ENCODE measurements around the gene SELENOF. TPM values are rescaled to one million over a fixed set of nuclear protein-coding genes. Genes with fewer than 3 reads are reported as not detected.

The SELENOF gene
- total RNA-seq, 2 experiments from 2014 or later = 93.0 to 214 TPM

GRCh38 chr1:86950712-86951419 is 36.9 kb upstream of the SELENOF start:
- DNase-seq (ENCODE audit: low spot score) = no peak
- Histone ChIP-seq H3K27ac (ENCODE audit: low read depth, low read length, poor library complexity, severe bottlenecking) (no peak overlapping the region), H3K4me2 (ENCODE audit: low read length) (no peak overlapping the region), H3K36me3 (ENCODE audit: insufficient read depth, low read length) (peaks cover 18% of the 10 kb centered on the region), H3K9me3 (ENCODE audit: low read length) (no peaks in the 10 kb centered on the region), H3K4me3 (ENCODE audit: low read depth, low read length, poor library complexity, severe bottlenecking) (no peak overlapping the region), H3K9me2 (ENCODE audit: insufficient read depth, low read length) (no peaks in the 10 kb centered on the region), H3K79me2 (ENCODE audit: insufficient read depth, low read depth, low read length) (peaks cover 100% of the 10 kb centered on the region), H2AFZ (ENCODE audit: low read length) (no peak overlapping the region), H4K20me1 (ENCODE audit: insufficient read depth, low read length) (peaks cover 4% of the 10 kb centered on the region; the same call in 1 of the 2 replicates), H3K4me1 (ENCODE audit: insufficient read depth, low read length, poor library complexity, severe bottlenecking) (peaks cover 26% of the 10 kb centered on the region)
- ChIA-PET POLR2A (no interaction called here), CTCF (ENCODE audit: unreplicated experiment) (no interaction called here)
- TF ChIP-seq CTCF (conservative IDR thresholded peaks at IDR 0.05; ENCODE audit: low read length) (no peak), EZH2phosphoT487 (IDR thresholded peaks at IDR 0.05; ENCODE audit: borderline replicate concordance, low read depth, low read length) (no peak)
- no TSS peak for BruUV-seq (replicated peaks)
- intact Hi-C loops (cut with micrococcal nuclease; ENCODE audit: unreplicated experiment) = no loop called here

- ChIA-PET CTCF (ENCODE audit: unreplicated experiment) (no interaction called here), POLR2A (interaction anchor here (1.1 to 1.4 kb wide), 4 partner anchors 9 to 32 kb away, joined by 3 to 6 read pairs (median 4); no protein-coding TSS in a partner anchor)
- H4K20me1 ChIP-seq (ENCODE audit: insufficient read depth, low read length) = peaks cover 9% of the 10 kb centered on the region; the same call in 1 of the 2 replicates
- no peak overlapping the region for H3K4me3 ChIP-seq (ENCODE audit: low read depth, low read length, poor library complexity, severe bottlenecking)
- no peaks in the 10 kb centered on the region for H3K9me3 ChIP-seq (ENCODE audit: low read length)
- no peak overlapping the region for H2AFZ ChIP-seq (ENCODE audit: low read length)
- peaks cover 18% of the 10 kb centered on the region for H3K36me3 ChIP-seq (ENCODE audit: insufficient read depth, low read length)
- TF ChIP-seq EZH2phosphoT487 (IDR thresholded peaks at IDR 0.05; ENCODE audit: borderline replicate concordance, low read depth, low read length) (no peak), CTCF (conservative IDR thresholded peaks at IDR 0.05; ENCODE audit: low read length) (no peak)
- BruUV-seq (replicated peaks) = no TSS peak
- no peak overlapping the region for H3K4me2 ChIP-seq (ENCODE audit: low read length)
- no peak overlapping the region for H3K27ac ChIP-seq (ENCODE audit: low read depth, low read length, poor library complexity, severe bottlenecking)
- intact Hi-C loops (cut with micrococcal nuclease; ENCODE audit: unreplicated experiment) = no loop called here
- DNase-seq (ENCODE audit: low spot score) = no peak
- H3K79me2 ChIP-seq (ENCODE audit: insufficient read depth, low read depth, low read length) = peaks cover 100% of the 10 kb centered on the region
- no peaks in the 10 kb centered on the region for H3K9me2 ChIP-seq (ENCODE audit: insufficient read depth, low read length)
- peaks cover 14% of the 10 kb centered on the region for H3K4me1 ChIP-seq (ENCODE audit: insufficient read depth, low read length, poor library complexity, severe bottlenecking)
Observed at GRCh38 chr1:86948212-86948611, 34.3 kb upstream of the SELENOF start.

- peaks cover 21% of the 10 kb centered on the region for H3K36me3 ChIP-seq (ENCODE audit: insufficient read depth, low read length)
- no peak overlapping the region for H3K27ac ChIP-seq (ENCODE audit: low read depth, low read length, poor library complexity, severe bottlenecking)
- peaks cover 100% of the 10 kb centered on the region for H3K79me2 ChIP-seq (ENCODE audit: insufficient read depth, low read depth, low read length)
- ChIA-PET CTCF (ENCODE audit: unreplicated experiment) (interaction anchor here (0.5 kb wide), 1 partner anchor 19 kb away, joined by 4 read pairs; no protein-coding TSS in a partner anchor), POLR2A (interaction anchor here (0.9 to 2.7 kb wide), 10 partner anchors 9 to 143 kb away, joined by 3 to 19 read pairs (median 6); partner anchors contain the start of genes HS2ST1 and SELENOF)
- DNase-seq (ENCODE audit: low spot score) = no peak
- H3K9me2 ChIP-seq (ENCODE audit: insufficient read depth, low read length) = no peaks in the 10 kb centered on the region
- 0 out of 2 replicates have a peak, but pooled peaks cover 4% of the 10 kb centered on the region for H4K20me1 ChIP-seq (ENCODE audit: insufficient read depth, low read length)
- peaks cover 17% of the 10 kb centered on the region for H3K4me1 ChIP-seq (ENCODE audit: insufficient read depth, low read length, poor library complexity, severe bottlenecking)
- no peak overlapping the region for H3K4me2 ChIP-seq (ENCODE audit: low read length)
- no peak overlapping the region for H2AFZ ChIP-seq (ENCODE audit: low read length)
- TF ChIP-seq EZH2phosphoT487 (IDR thresholded peaks at IDR 0.05; ENCODE audit: borderline replicate concordance, low read depth, low read length) (no peak), CTCF (conservative IDR thresholded peaks at IDR 0.05; ENCODE audit: low read length) (no peak)
- H3K4me3 ChIP-seq (ENCODE audit: low read depth, low read length, poor library complexity, severe bottlenecking) = no peak overlapping the region
- no TSS peak for BruUV-seq (replicated peaks)
- intact Hi-C loops (cut with micrococcal nuclease; ENCODE audit: unreplicated experiment) = no loop called here
- H3K9me3 ChIP-seq (ENCODE audit: low read length) = peaks cover 11% of the 10 kb centered on the region; the same call in 1 of the 2 replicates
Observed at GRCh38 chr1:86942743-86943142, 28.8 kb upstream of the SELENOF start.
